GM19463 (cell line): ENCODE results near the gene CAMK2A.

Experiments used
- ATAC-seq: cut with Tn5 transposase; IDR thresholded peaks from one replicate; pipeline ENCODE4 v1.9.1; 2021; ENCODE audit warnings: mild to moderate bottlenecking, moderate library complexity; ENCODE audit not compliant: unreplicated experiment

Gene CAMK2A

DNA sequence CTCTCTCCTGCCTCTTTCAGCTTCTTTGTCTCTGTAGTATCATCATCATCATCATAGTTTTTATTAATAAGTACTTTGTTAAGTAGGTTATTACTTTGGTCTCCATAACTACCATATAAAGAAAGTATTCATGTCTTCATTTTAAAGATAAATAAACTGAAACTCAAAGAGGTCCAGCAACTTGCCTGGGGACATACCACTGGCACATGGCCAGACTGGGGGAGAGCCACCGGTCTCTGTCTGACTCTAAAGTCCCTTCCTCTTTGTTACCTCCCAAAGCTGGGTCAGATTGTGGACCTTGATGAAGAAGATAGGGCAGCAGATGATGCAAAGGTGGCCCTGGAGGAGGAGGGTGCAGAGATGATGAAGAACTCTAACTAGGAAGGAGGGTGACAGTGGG is 114.5 kb downstream of the CAMK2A start:
- no peak for ATAC-seq

DNA sequence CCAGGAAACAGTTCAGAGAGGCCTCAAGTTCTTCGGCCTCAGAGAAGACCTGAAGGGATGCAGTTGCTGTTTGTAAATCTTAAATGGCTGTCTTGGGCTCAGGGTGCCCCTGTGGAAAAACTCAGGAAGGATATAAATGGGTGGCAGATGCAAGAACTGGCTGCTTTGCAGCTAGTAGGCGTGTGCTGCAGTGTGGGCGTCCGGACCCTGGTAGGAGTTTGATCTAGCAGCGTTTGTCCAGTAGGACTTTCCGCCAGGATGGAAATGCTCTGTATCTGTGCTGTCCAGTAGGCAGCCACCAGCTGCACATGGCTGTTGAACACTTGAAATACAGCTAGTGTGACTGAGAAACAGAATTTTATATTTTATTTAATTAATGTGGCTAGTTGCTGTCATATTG is 115.3 kb downstream of the CAMK2A start:
- no peak for ATAC-seq

DNA sequence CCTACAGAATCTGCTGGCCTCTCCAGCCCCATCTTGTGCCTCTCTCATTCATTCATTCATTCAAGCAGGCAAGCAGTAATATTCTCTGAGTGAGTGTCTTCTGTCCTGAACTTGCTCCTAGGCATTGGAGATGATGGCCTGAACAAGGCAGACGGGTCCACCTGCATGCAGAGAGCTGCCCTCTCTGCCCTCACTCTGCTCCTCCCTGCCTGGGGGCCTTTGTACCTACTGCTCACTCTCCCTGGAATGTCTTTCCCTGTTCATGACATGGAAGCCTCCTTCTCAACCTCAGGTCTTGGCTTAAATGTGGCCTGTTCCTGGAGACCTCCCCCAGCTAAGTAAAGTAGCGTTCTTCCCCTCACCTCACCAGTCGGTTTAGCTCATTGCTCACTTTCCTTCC is 116.4 kb downstream of the CAMK2A start:
- no peak for ATAC-seq

DNA sequence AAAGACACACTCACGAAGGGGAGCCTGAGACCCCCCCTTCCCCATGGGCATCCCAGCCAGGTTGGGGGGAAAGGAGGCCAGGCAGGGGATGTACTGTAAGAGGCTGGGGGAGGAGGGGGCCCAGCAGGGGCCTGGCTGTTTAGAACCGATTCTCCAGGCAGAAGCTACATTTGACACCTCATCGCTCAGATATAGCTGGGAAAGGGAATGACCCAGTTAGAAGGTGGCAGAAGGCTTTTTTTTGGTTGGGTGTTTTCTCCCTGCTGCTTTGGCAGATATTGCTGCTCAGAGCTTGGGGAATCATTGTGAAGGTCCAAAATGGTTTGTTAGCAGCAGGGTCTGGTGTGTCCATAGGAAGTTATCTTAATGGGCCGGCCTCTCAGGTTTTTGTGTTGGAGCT is 117.0 kb downstream of the CAMK2A start:
- no peak for ATAC-seq

DNA sequence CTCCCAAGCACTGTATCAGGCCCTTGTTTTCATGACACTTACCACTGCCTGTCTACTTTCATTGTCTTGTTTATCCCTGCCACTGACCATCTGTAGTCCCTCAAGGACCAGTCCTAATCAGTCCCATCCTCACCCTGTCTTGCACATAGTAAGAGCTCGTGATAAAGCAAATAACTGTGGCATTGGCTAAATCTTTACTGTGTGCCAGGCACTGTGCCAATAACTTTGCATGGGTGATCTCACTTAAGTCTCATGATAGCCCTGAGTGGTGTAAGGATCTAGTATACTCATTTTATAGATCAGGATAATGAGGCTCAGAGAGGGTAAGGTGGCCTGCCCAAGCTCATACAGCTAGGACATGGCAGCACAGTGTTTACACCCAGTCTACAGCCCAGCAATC is 117.4 kb downstream of the CAMK2A start:
- ATAC-seq: no peak
